NT2/D1 (cell line): ENCODE results near the gene CEP57.

Experiments used
- SUZ12 ChIP-seq: IDR thresholded peaks from 2 replicates; pipeline ENCODE4 v1.6.1; 2011; ENCODE audit not compliant: insufficient read length, insufficient read depth; ENCODE audit errors: extremely low read depth
- YY1 ChIP-seq: IDR thresholded peaks from 2 replicates; pipeline ENCODE4 v1.6.1; 2011; ENCODE audit not compliant: insufficient read length, insufficient read depth
- ZNF274 ChIP-seq: IDR thresholded peaks from 2 replicates; pipeline ENCODE4 v1.6.1; 2011; ENCODE audit warnings: mild to moderate bottlenecking, low read depth, low read length

- TF ChIP-seq YY1, result no peak
- TF ChIP-seq ZNF274, result no peak
- TF ChIP-seq SUZ12, result no peak
Measured at GRCh38 chr11:95762534-95762933, 27.8 kb upstream of the CEP57 start.
